ENCODE measurements around the gene LSAMP.

DNA sequence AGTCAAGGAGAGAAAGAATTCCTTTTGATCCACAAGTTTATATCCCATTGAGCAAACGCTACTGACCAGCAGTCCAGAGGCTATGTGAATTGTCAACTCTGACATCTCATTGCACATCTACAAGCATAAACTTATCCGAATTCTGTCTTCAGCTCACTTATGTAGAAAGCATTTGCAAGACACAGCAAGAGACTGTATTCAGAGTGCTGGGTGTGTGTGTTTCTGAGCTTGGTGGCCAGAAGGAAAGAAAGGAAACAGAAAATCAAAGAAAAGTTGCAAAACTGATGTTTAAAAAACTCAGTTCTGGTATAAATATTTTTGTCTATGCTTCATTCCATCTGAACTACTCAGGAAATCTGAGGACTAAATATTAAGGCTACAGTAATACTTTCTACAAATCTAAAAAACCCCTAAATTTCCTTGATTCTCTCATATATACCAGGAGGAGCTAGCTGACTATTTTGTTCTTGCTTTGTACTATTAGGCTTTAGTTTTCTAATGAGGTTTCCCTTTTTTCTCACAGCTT is 45.5 kb downstream of the LSAMP start:
- TF ChIP-seq, protein P1, sequence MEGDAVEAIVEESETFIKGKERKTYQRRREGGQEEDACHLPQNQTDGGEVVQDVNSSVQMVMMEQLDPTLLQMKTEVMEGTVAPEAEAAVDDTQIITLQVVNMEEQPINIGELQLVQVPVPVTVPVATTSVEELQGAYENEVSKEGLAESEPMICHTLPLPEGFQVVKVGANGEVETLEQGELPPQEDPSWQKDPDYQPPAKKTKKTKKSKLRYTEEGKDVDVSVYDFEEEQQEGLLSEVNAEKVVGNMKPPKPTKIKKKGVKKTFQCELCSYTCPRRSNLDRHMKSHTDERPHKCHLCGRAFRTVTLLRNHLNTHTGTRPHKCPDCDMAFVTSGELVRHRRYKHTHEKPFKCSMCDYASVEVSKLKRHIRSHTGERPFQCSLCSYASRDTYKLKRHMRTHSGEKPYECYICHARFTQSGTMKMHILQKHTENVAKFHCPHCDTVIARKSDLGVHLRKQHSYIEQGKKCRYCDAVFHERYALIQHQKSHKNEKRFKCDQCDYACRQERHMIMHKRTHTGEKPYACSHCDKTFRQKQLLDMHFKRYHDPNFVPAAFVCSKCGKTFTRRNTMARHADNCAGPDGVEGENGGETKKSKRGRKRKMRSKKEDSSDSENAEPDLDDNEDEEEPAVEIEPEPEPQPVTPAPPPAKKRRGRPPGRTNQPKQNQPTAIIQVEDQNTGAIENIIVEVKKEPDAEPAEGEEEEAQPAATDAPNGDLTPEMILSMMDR (IDR thresholded peaks at IDR 0.05), result no peak
- TF ChIP-seq POLR2AphosphoS5 (IDR thresholded peaks at IDR 0.05), result no peak

All from sigmoid colon (tissue), 4 donors.